ENCODE results near the gene MGAM2.
"Not testable (repeated sequence)": the region's sequence is repeated elsewhere in the genome, so short reads cannot be mapped to it uniquely, and the experiment has no call there.

Gene MGAM2

GRCh38 chr7:142111499-142111898 is at the start of gene MGAM2:
MGAM2 (plus strand) TSS chr7:142111718; CDS start chr7:142116874, 5,156 bp downstream.
- DNase-seq: no peak

- DNase-seq: no peak
These were observed 47.7 kb upstream of the MGAM2 start for GRCh38 chr7:142063551-142064442.

GRCh38 chr7:142066536-142066935 is 45.0 kb upstream of the MGAM2 start:
- no peak for DNase-seq

GRCh38 chr7:142077762-142078161 is 33.8 kb upstream of the MGAM2 start:
- no peak for DNase-seq

- DNase-seq: no peak
These were observed 27.9 kb upstream of the MGAM2 start for GRCh38 chr7:142083605-142084004.

- DNase-seq: no peak
These were observed 26.1 kb upstream of the MGAM2 start for GRCh38 chr7:142085428-142085827.

GRCh38 chr7:142088022-142088714 is 23.4 kb upstream of the MGAM2 start:
- no peak for DNase-seq

- no peak for DNase-seq
These were observed 22.5 kb upstream of the MGAM2 start for GRCh38 chr7:142089035-142089434.

- no peak for DNase-seq
These were observed 19.6 kb upstream of the MGAM2 start for GRCh38 chr7:142091961-142092360.

GRCh38 chr7:142094861-142095260 is 16.7 kb upstream of the MGAM2 start:
- DNase-seq: no peak

GRCh38 chr7:142097571-142097970 is 13.9 kb upstream of the MGAM2 start:
- DNase-seq: no peak

- no peak for DNase-seq
These were observed 13.5 kb upstream of the MGAM2 start for GRCh38 chr7:142098004-142098403.

- not testable (repeated sequence) for DNase-seq
These were observed 12.2 kb upstream of the MGAM2 start for GRCh38 chr7:142099347-142099746.

- no peak for DNase-seq
These were observed 10.9 kb upstream of the MGAM2 start for GRCh38 chr7:142100634-142101033.

GRCh38 chr7:142101794-142102193 is 9.7 kb upstream of the MGAM2 start:
- not testable (repeated sequence) for DNase-seq

GRCh38 chr7:142104550-142105527 is 6.7 kb upstream of the MGAM2 start:
- no peak for DNase-seq

GRCh38 chr7:142108728-142109505 is 2.6 kb upstream of the MGAM2 start:
- DNase-seq: no peak

- DNase-seq: no peak
These were observed 1.4 kb upstream of the MGAM2 start for GRCh38 chr7:142110098-142110497.

GRCh38 chr7:142110638-142111037 is 880 bp upstream of the MGAM2 start:
- DNase-seq: no peak

GRCh38 chr7:142112086-142112485 is 568 bp downstream of the MGAM2 start:
- DNase-seq: no peak

- DNase-seq: no peak
These were observed 2.7 kb downstream of the MGAM2 start for GRCh38 chr7:142114207-142114606.

GRCh38 chr7:142120524-142120923 is 9.0 kb downstream of the MGAM2 start:
- no peak for DNase-seq
